Measurements from ENCODE around the gene NCSTN. TPM values are rescaled to one million over a fixed set of nuclear protein-coding genes. Genes with fewer than 3 reads are reported as not detected.

Gene NCSTN
- total and polyA plus RNA-seq, 10 of the 15 experiments (the other 5 are each of a cell fraction or from before 2014, with no cell fraction given), result 33.3 to 88.2 (median 60.4) TPM

GRCh38 chr1:160373696-160374095, 30.5 kb downstream of the NCSTN start:
- BruUV-seq (replicated peaks), result no TSS peak
- no peak for ATAC-seq
- H3K27ac ChIP-seq (ENCODE audit: control insufficient read depth, insufficient read depth), result no peak overlapping the region
- no peak for FAIRE-seq
- SMC1A ChIA-PET (ENCODE audit: uncharacterized antibody, unreplicated experiment), result interaction anchor here (1.2 to 5.0 kb wide), 4 partner anchors 27 to 182 kb away, joined by 3 to 44 read pairs (median 5); partner anchors contain the start of gene CASQ1
- H3K79me2 ChIP-seq (ENCODE audit: control insufficient read depth, insufficient read depth, low read length), result no peaks in the 10 kb centered on the region
- DNase-seq (ENCODE audit: low read depth, low spot score), result no peak
- CTCF ChIA-PET, result interaction anchor here (1.0 to 7.8 kb wide), 9 partner anchors 20 to 288 kb away, joined by 3 to 131 read pairs (median 5); no protein-coding TSS in a partner anchor
- POLR2A ChIA-PET, result no interaction called here
- H3K4me3 ChIP-seq, result no peak overlapping the region
- no peaks in the 10 kb centered on the region for H3K27me3 ChIP-seq (replicated peaks in 1 of 2; ENCODE audit: control insufficient read depth in 2 of 2, insufficient read depth in 2 of 2, low read length in 1 of 2)
- H3K36me3 ChIP-seq (ENCODE audit: control insufficient read depth in 2 of 2, insufficient read depth in 2 of 2, low read length in 1 of 2), result no peaks in the 10 kb centered on the region
- peaks cover 15% of the 10 kb centered on the region for H3K4me1 ChIP-seq (ENCODE audit: control insufficient read depth, insufficient read depth, low read length)
- whole genome bisulfite sequencing (ENCODE audit: insufficient coverage, insufficient replicate concordance, low lambda C conversion rate, missing lambda C conversion rate), result 67% methylated on average over 4 of the region's 4 CpGs
- RAD21 ChIA-PET (ENCODE audit: unreplicated experiment), result interaction anchor here (1.2 to 3.5 kb wide), 4 partner anchors 11 to 180 kb away, joined by 3 to 28 read pairs (median 4); no protein-coding TSS in a partner anchor
- in situ Hi-C loops (cut with MboI) (no loop called here), intact Hi-C loops (cut with micrococcal nuclease; ENCODE audit: unreplicated experiment) (no loop called here)
- no peaks in the 10 kb centered on the region for H4K20me1 ChIP-seq (ENCODE audit: control insufficient read depth, insufficient read depth)
- no peak overlapping the region for H2AFZ ChIP-seq (ENCODE audit: control insufficient read depth, low read depth, low read length)
- TF ChIP-seq REST (IDR thresholded peaks at IDR 0.05; ENCODE audit: low read depth, low read length) (peak; percentile 61; the same call in 1 of the 2 replicates), ZBTB4 (CRISPR knock-in tag; IDR thresholded peaks at IDR 0.05) (no peak)
- no peaks in the 10 kb centered on the region for H3K9me3 ChIP-seq (replicated peaks; ENCODE audit: control insufficient read depth, insufficient read depth, low read length)
- no peak overlapping the region for H3K4me2 ChIP-seq (ENCODE audit: control insufficient read depth, insufficient read depth)
- no peak overlapping the region for H3K9ac ChIP-seq (ENCODE audit: control insufficient read depth, insufficient read depth, low read length)

Data from GM12878 (cell line).